K562 (cell line): ENCODE measurements around the gene LRMDA. TPM values are rescaled to one million over a fixed set of nuclear protein-coding genes. Genes with fewer than 3 reads are reported as not detected.

ENCODE experiments used
- ATAC-seq: fragments of 200-7000 bp; cut with Tn5 transposase; 3 replicates; pipeline ENCODE4 v1.9.1; 2020; ENCODE audit warnings: moderate library complexity
- BruUV-seq: library from RNA; stranded (reverse); fragments of 400-500 nt; replicated peaks from 2 replicates; lab custom pipeline; 2021; lab: Mats Ljungman, UMichigan
- CTCF ChIA-PET: fragments of 300-600 bp; formaldehyde crosslinking; extraction: SDS; loops from one replicate; lab custom pipeline; 2021; ENCODE audit warnings: low intra/inter-chr PET ratio; lab: Yijun Ruan, JAX
- POLR2A ChIA-PET: fragments of 300-600, 350-650 bp; sonication (Branson Sonifier 250); formaldehyde crosslinking; extraction: SDS; loops from one replicate; lab custom pipeline; 2021; ENCODE audit warnings: antibody characterized with exemption, inconsistent platforms; lab: Yijun Ruan, JAX
- DNase-seq, 4 experiments: peaks; one replicate each; pipeline versions ENCODE4 v3.0.0 to v3.0.0-alpha.2; 2011 to 2018; ENCODE audit warnings: low spot score in 3 of 4, mixed read lengths in 3 of 4; ENCODE audit errors: extremely low read depth in 1 of 4
- FAIRE-seq: peaks from 2 replicates; lab custom pipeline; 2011; peaks lifted over from hg19 to GRCh38; lab: Jason Lieb, UNC
- H2AFZ ChIP-seq: 2 replicates; pipeline ENCODE4 v1.6.0; 2011; ENCODE audit warnings: low read depth, low read length, control low read depth, inconsistent platforms
- H3K27ac ChIP-seq: fragments of 200-600 bp; 3 replicates; pipeline ENCODE4 v1.8.0; 2011; ENCODE audit warnings: low read depth, mild to moderate bottlenecking, control low read depth, inconsistent platforms, low read length, moderate library complexity, mixed read lengths; ENCODE audit errors: extremely low read depth
- H3K27me3 ChIP-seq, 2 experiments: fragments of 300-600 bp in 1 of 2; 2 replicates in 1 of 2; 3 replicates in 1 of 2; pipeline versions ENCODE4 v1.6.0 to v1.8.0; 2011; ENCODE audit warnings: inconsistent platforms in 2 of 2, low read length in 2 of 2, mild to moderate bottlenecking in 1 of 2, mixed read lengths in 1 of 2, moderate library complexity in 1 of 2; ENCODE audit not compliant: control insufficient read depth in 2 of 2, insufficient read depth in 2 of 2
- H3K36me3 ChIP-seq: fragments of 300-600 bp; 3 replicates; pipeline ENCODE4 v1.8.0; 2011; ENCODE audit warnings: mild to moderate bottlenecking, low read length, inconsistent platforms; ENCODE audit not compliant: control insufficient read depth, insufficient read depth
- H3K4me1 ChIP-seq, 2 experiments: fragments of 200-600 bp in 1 of 2; replicated peaks in 1 of 2; 2 replicates in 1 of 2; 3 replicates in 1 of 2; pipeline versions ENCODE4 v1.5.1 to v1.8.0; 2011; ENCODE audit warnings: inconsistent platforms in 2 of 2, low read length in 2 of 2, mild to moderate bottlenecking in 1 of 2, mixed read lengths in 1 of 2, moderate library complexity in 1 of 2; ENCODE audit not compliant: control insufficient read depth in 2 of 2, insufficient read depth in 2 of 2
- H3K4me2 ChIP-seq: 2 replicates; pipeline ENCODE4 v1.6.1; 2011; ENCODE audit warnings: low read length, control low read depth, inconsistent platforms, mixed read lengths; ENCODE audit not compliant: insufficient read depth
- H3K4me3 ChIP-seq: fragments of 200-600 bp; sonication (generic), shearing (Covaris generic); 2 replicates; pipeline ENCODE4 v1.5.1; 2016; ENCODE audit warnings: control low read depth, inconsistent platforms
- H3K79me2 ChIP-seq: fragments of 200-600 bp; 3 replicates; pipeline ENCODE4 v1.8.0; 2011; ENCODE audit warnings: low read length, inconsistent platforms; ENCODE audit not compliant: control insufficient read depth, insufficient read depth
- H3K9ac ChIP-seq, 2 experiments: 2 replicates each; pipeline versions ENCODE4 v1.6.0 to v1.6.1; 2011; ENCODE audit warnings: low read depth in 2 of 2, low read length in 2 of 2, control low read depth in 1 of 2, inconsistent platforms in 1 of 2, mild to moderate bottlenecking in 1 of 2, mixed read lengths in 1 of 2; ENCODE audit not compliant: insufficient read depth in 1 of 2
- H3K9me1 ChIP-seq: one replicate; pipeline ENCODE4 v1.6.0; 2011; ENCODE audit warnings: inconsistent platforms, mild to moderate bottlenecking, low read length, moderate library complexity; ENCODE audit not compliant: control insufficient read depth, insufficient read depth
- H3K9me3 ChIP-seq: replicated peaks from 2 replicates; pipeline ENCODE4 v1.5.1; 2011; ENCODE audit warnings: low read depth, low read length, inconsistent platforms; ENCODE audit not compliant: control insufficient read depth, insufficient read depth
- H4K20me1 ChIP-seq: replicated peaks from 2 replicates; pipeline ENCODE4 v1.6.1; 2011; ENCODE audit warnings: low read length, inconsistent platforms, mixed read lengths; ENCODE audit not compliant: control insufficient read depth, insufficient read depth
- HLTF ChIP-seq: fragments of 450-650 bp; IDR thresholded peaks from 2 replicates; pipeline ENCODE4 v1.6.1; 2016
- ZNF561 ChIP-seq: fragments of 450-650 bp; formaldehyde crosslinking; conservative IDR thresholded peaks from 2 replicates; pipeline ENCODE4 v1.4.0; 2020; ENCODE audit warnings: mild to moderate bottlenecking, moderate library complexity
- WGBS: fragments of 100-300 bp; shearing (Covaris generic); methylation state at CpG from one replicate; pipeline ENCODE4 v1.1.6; 2016; ENCODE audit warnings: low coverage, mixed read lengths; ENCODE audit not compliant: insufficient coverage; ENCODE audit errors: missing lambda C conversion rate; 5-methylcytosine and 5-hydroxymethylcytosine counted together
- in situ Hi-C: fragments of 300-500 bp; cut with MboI; formaldehyde crosslinking; loops from 4 replicates; pipeline ENCODE4 v1.15.0; 2018; ENCODE audit warnings: inconsistent platforms, mixed read lengths
- intact Hi-C: fragments of 100-400 bp; cut with micrococcal nuclease; formaldehyde crosslinking; loops from 2 replicates; pipeline ENCODE4 v1.14.2; 2022
- polyA plus RNA-seq, 8 experiments: library from polyadenylated mRNA; depleted of rRNA in 4 of 8; stranded (reverse) in 5 of 8; unstranded in 3 of 8; fragments of >200 nt; fragmentation: Nextera tagmentation in 2 of 8; fragmentation: Illumina TruSeq in 1 of 8; extraction: Ambion mirVana in 2 of 8; extraction: Trizol in 1 of 8; gene quantifications; 2 replicates each; pipeline versions ENCODE4 v1.2.1 to v1.2.3, GENCODE V29; 2011 to 2014; ENCODE audit warnings: inconsistent platforms in 1 of 8, missing spikeins in 1 of 8
- total RNA-seq, 7 experiments: library from RNA; depleted of rRNA in 6 of 7; stranded (reverse); fragments of >200 nt in 6 of 7; fragmentation: Illumina TruSeq in 2 of 7; extraction: Trizol in 2 of 7; gene quantifications; 2 replicates each; pipeline versions ENCODE4 v1.2.1 to v1.2.3, GENCODE V29; 2011 to 2021; ENCODE audit warnings: low replicate concordance in 1 of 7

The LRMDA gene
- total and polyA plus RNA-seq, 9 of the 15 experiments (the other 6 are each of a cell fraction or from before 2014, with no cell fraction given): 0.25 TPM; not detected in 8

GRCh38 chr10:76420725-76421124 lies 989.3 kb downstream of the LRMDA start:
- ChIA-PET POLR2A (no interaction called here), CTCF (no interaction called here)
- 0% methylated on average over 4 of the region's 4 CpGs for WGBS
- no peak overlapping the region for H2AFZ ChIP-seq
- no peaks in the 10 kb centered on the region for H3K27me3 ChIP-seq
- H3K4me2 ChIP-seq: no peak overlapping the region
- no peak overlapping the region for H3K27ac ChIP-seq
- BruUV-seq: no TSS peak
- no peaks in the 10 kb centered on the region for H3K9me3 ChIP-seq
- no peaks in the 10 kb centered on the region for H3K4me1 ChIP-seq
- intact Hi-C loops: no loop called here
- H3K9me1 ChIP-seq: no peaks in the 10 kb centered on the region
- H3K79me2 ChIP-seq: no peaks in the 10 kb centered on the region
- H3K9ac ChIP-seq: no peak overlapping the region
- in situ Hi-C loops: no loop called here
- no peaks in the 10 kb centered on the region for H3K36me3 ChIP-seq
- ATAC-seq: no peak
- H4K20me1 ChIP-seq: no peaks in the 10 kb centered on the region
- no peak for TF ChIP-seq HLTF
- H3K4me3 ChIP-seq: no peak overlapping the region
- no peak for FAIRE-seq
- no peak for DNase-seq

- in situ Hi-C loops (no loop called here), intact Hi-C loops (no loop called here)
- POLR2A ChIA-PET: interaction anchor here (0.6 kb wide), 1 partner anchor 9 kb away, joined by 3 read pairs; no protein-coding TSS in a partner anchor
- no peaks in the 10 kb centered on the region for H3K79me2 ChIP-seq
- no peak overlapping the region for H3K27ac ChIP-seq
- no peak for TF ChIP-seq ZNF561 (CRISPR knock-in tag)
- H3K9me1 ChIP-seq: no peaks in the 10 kb centered on the region
- H4K20me1 ChIP-seq: no peaks in the 10 kb centered on the region
- 4% methylated on average over 4 of the region's 4 CpGs for WGBS
- BruUV-seq: no TSS peak
- FAIRE-seq (no peak), ATAC-seq (no peak), DNase-seq (no peak)
- no peak overlapping the region for H3K4me2 ChIP-seq
- H3K9ac ChIP-seq: no peak overlapping the region
- no peaks in the 10 kb centered on the region for H3K27me3 ChIP-seq
- H3K36me3 ChIP-seq: no peaks in the 10 kb centered on the region
- H3K9me3 ChIP-seq: no peaks in the 10 kb centered on the region
- CTCF ChIA-PET: no interaction called here
- H2AFZ ChIP-seq: no peak overlapping the region
- no peak overlapping the region for H3K4me3 ChIP-seq
- H3K4me1 ChIP-seq: no peaks in the 10 kb centered on the region
These were observed 991.3 kb downstream of the LRMDA start for GRCh38 chr10:76422769-76423168.
